Measurements from ENCODE around the gene AXDND1. TPM values are rescaled to one million over a fixed set of nuclear protein-coding genes. Genes with fewer than 3 reads are reported as not detected.

AXDND1 gene
- total and polyA plus RNA-seq, 2 experiments from 2014 or later, result not detected

GRCh38 chr1:179327679-179328078 lies 38.1 kb upstream of the AXDND1 start:
- H3K9me2 ChIP-seq (ENCODE audit: insufficient read depth), result no peaks in the 10 kb centered on the region
- H3K79me2 ChIP-seq (replicated peaks; ENCODE audit: insufficient read depth), result no peaks in the 10 kb centered on the region
- Mint-ChIP-seq H3K36me3 (ENCODE audit: low read depth) (no peaks in the 10 kb centered on the region; the same call in 2 of the 3 replicates), H3K4me1 (peaks cover 10% of the 10 kb centered on the region), H3K4me3 (no peak overlapping the region), H3K9me3 (0 out of 3 replicates have a peak, but pooled peaks cover 4% of the 10 kb centered on the region), H3K27me3 (ENCODE audit: insufficient read depth, low read depth, poor library complexity) (no peaks in the 10 kb centered on the region), H3K27ac (no peak overlapping the region)
- no peak overlapping the region for H2AFZ ChIP-seq
- H4K20me1 ChIP-seq (replicated peaks; ENCODE audit: insufficient read depth), result no peaks in the 10 kb centered on the region
- no peaks in the 10 kb centered on the region for H3K36me3 ChIP-seq (ENCODE audit: insufficient read depth)
- TF ChIP-seq JUNB (IDR thresholded peaks at IDR 0.05; ENCODE audit: unreplicated experiment), result no peak
- TF ChIP-seq ETS1 (IDR thresholded peaks at IDR 0.05), result no peak
- no peak for TF ChIP-seq POLR2AphosphoS5 (IDR thresholded peaks at IDR 0.05; ENCODE audit: low read depth)
- no peak for TF ChIP-seq EZH2phosphoT487 (IDR thresholded peaks at IDR 0.05; ENCODE audit: unreplicated experiment)
- TF ChIP-seq REST (IDR thresholded peaks at IDR 0.05; ENCODE audit: unreplicated experiment), result no peak
- H3K4me2 ChIP-seq, result no peak overlapping the region
- no peaks in the 10 kb centered on the region for H3F3A ChIP-seq (replicated peaks; ENCODE audit: low read depth)
- no peak overlapping the region for H3K27ac ChIP-seq (ENCODE audit: low read depth)
- no peak for DNase-seq (ENCODE audit: low spot score)
- H3K4me3 ChIP-seq, result no peak overlapping the region
- H3K27me3 ChIP-seq (ENCODE audit: insufficient read depth), result no peaks in the 10 kb centered on the region
- ATAC-seq, result no peak
- peaks cover 11% of the 10 kb centered on the region for H3K4me1 ChIP-seq (ENCODE audit: insufficient read depth)

GRCh38 chr1:179329862-179330261 lies 35.9 kb upstream of the AXDND1 start:
- Mint-ChIP-seq H3K27ac (no peak overlapping the region), H3K36me3 (ENCODE audit: low read depth) (no peaks in the 10 kb centered on the region; the same call in 2 of the 3 replicates), H3K4me3 (no peak overlapping the region), H3K9me3 (0 out of 3 replicates have a peak, but pooled peaks cover 4% of the 10 kb centered on the region), H3K27me3 (ENCODE audit: insufficient read depth, low read depth, poor library complexity) (peaks cover 2% of the 10 kb centered on the region), H3K4me1 (peaks cover 10% of the 10 kb centered on the region)
- Histone ChIP-seq H4K20me1 (replicated peaks; ENCODE audit: insufficient read depth) (no peaks in the 10 kb centered on the region), H3K4me2 (no peak overlapping the region), H3K4me3 (no peak overlapping the region), H3K36me3 (ENCODE audit: insufficient read depth) (no peaks in the 10 kb centered on the region), H3K79me2 (replicated peaks; ENCODE audit: insufficient read depth) (no peaks in the 10 kb centered on the region), H3K27ac (ENCODE audit: low read depth) (no peak overlapping the region), H3K4me1 (ENCODE audit: insufficient read depth) (peaks cover 11% of the 10 kb centered on the region), H3F3A (replicated peaks; ENCODE audit: low read depth) (no peaks in the 10 kb centered on the region), H2AFZ (no peak overlapping the region), H3K9me2 (ENCODE audit: insufficient read depth) (no peaks in the 10 kb centered on the region), H3K27me3 (ENCODE audit: insufficient read depth) (no peaks in the 10 kb centered on the region)
- DNase-seq (ENCODE audit: low spot score) (no peak), ATAC-seq (no peak)
- TF ChIP-seq CREB1 (CRISPR knock-in tag; IDR thresholded peaks at IDR 0.05; ENCODE audit: low read depth) (no peak), REST (IDR thresholded peaks at IDR 0.05; ENCODE audit: unreplicated experiment) (no peak), POLR2AphosphoS5 (IDR thresholded peaks at IDR 0.05; ENCODE audit: low read depth) (no peak), NANOG (IDR thresholded peaks at IDR 0.05; ENCODE audit: borderline replicate concordance) (no peak), EZH2phosphoT487 (IDR thresholded peaks at IDR 0.05; ENCODE audit: unreplicated experiment) (no peak), ETS1 (IDR thresholded peaks at IDR 0.05) (no peak)

All from GM23338 (cell line).